Measurements from ENCODE around the gene USP43. TPM values are rescaled to one million over a fixed set of nuclear protein-coding genes. Genes with fewer than 3 reads are reported as not detected.

USP43 gene
- total RNA-seq, 4 donors from 2014 or later = 3.0 to 5.1 (median 3.9) TPM

GRCh38 chr17:9645851-9646545, 681 bp downstream of the USP43 start:
- Histone ChIP-seq H3K27me3 (no peaks in the 10 kb centered on the region), H3K36me3 (no peaks in the 10 kb centered on the region), H3K27ac (peak overlapping the region; percentile 1 to 87 (median 60)), H3K4me3 (replicated peaks in 1 of 3) (peak overlapping the region; percentile 40 to 68 (median 61)), H3K9me3 (no peaks in the 10 kb centered on the region), H3K4me1 (peaks cover 0 to 3% of the 10 kb centered on the region in 2 donors)
- TF ChIP-seq CTCF (IDR thresholded peaks at IDR 0.05) (peak in 3 of 6 experiments; percentile 8 to 26 (median 15)), POLR2A (IDR thresholded peaks at IDR 0.05) (no peak)
- intact Hi-C loops (cut with DNase I) = no loop called here
- DNase-seq = peak; percentile 78
- WGBS, 2 donors = 1 to 2% methylated on average over 27 to 29 of the region's 51 CpGs

- Histone ChIP-seq H3K36me3 (no peaks in the 10 kb centered on the region), H3K27me3 (no peaks in the 10 kb centered on the region), H3K27ac (peak overlapping the region in 2 of 3 donors; percentile 60 to 87), H3K4me3 (replicated peaks in 1 of 3) (peak overlapping the region in 2 of 3 donors; percentile 61 to 68), H3K4me1 (peaks cover 0 to 3% of the 10 kb centered on the region in 2 donors), H3K9me3 (no peaks in the 10 kb centered on the region)
- WGBS, 2 donors = 33 to 40% methylated on average over 8 of the region's 8 CpGs
- intact Hi-C loops (cut with DNase I) = no loop called here
- DNase-seq = no peak
- no peak for TF ChIP-seq CTCF (IDR thresholded peaks at IDR 0.05)
- TF ChIP-seq POLR2A (IDR thresholded peaks at IDR 0.05) = no peak
Observed at GRCh38 chr17:9646546-9646885, 1.2 kb downstream of the USP43 start.

GRCh38 chr17:9647014-9647413, 1.7 kb downstream of the USP43 start:
- 8 to 9% methylated on average over 4 of the region's 4 CpGs for WGBS, 2 donors
- H3K27me3 ChIP-seq = no peaks in the 10 kb centered on the region

GRCh38 chr17:9648521-9649110, 3.3 kb downstream of the USP43 start:
- intact Hi-C loops (cut with DNase I) = no loop called here
- H3K27ac ChIP-seq = no peak overlapping the region
- peaks cover 0 to 3% of the 10 kb centered on the region in 2 donors for H3K4me1 ChIP-seq
- no peak for DNase-seq
- no peaks in the 10 kb centered on the region for H3K27me3 ChIP-seq
- TF ChIP-seq CTCF (IDR thresholded peaks at IDR 0.05) = no peak
- no peak for TF ChIP-seq POLR2A (IDR thresholded peaks at IDR 0.05)
- H3K36me3 ChIP-seq = no peaks in the 10 kb centered on the region
- H3K9me3 ChIP-seq = no peaks in the 10 kb centered on the region
- H3K4me3 ChIP-seq (replicated peaks in 1 of 3) = no peak overlapping the region
- WGBS, 2 donors = 70 to 71% methylated on average over 3 of the region's 3 CpGs

More at GRCh38 chr17:9647014-9647413, 1.7 kb downstream of the USP43 start:
- peak; percentile 30 to 34 for DNase-seq
- Histone ChIP-seq H3K4me1 (peaks cover 0 to 3% of the 10 kb centered on the region in 2 donors), H3K4me3 (replicated peaks in 1 of 3) (no peak overlapping the region), H3K36me3 (no peaks in the 10 kb centered on the region), H3K27ac (peak overlapping the region in 1 of 3 donors; percentile 87), H3K9me3 (no peaks in the 10 kb centered on the region)
- intact Hi-C loops (cut with DNase I) = no loop called here
- no peak for TF ChIP-seq CTCF (IDR thresholded peaks at IDR 0.05)
- no peak for TF ChIP-seq POLR2A (IDR thresholded peaks at IDR 0.05)

- H3K4me3 ChIP-seq (replicated peaks in 1 of 3) = no peak overlapping the region
- H3K9me3 ChIP-seq = no peaks in the 10 kb centered on the region
- WGBS, 2 donors = 66 to 71% methylated on average over 4 of the region's 4 CpGs
- no peaks in the 10 kb centered on the region for H3K4me1 ChIP-seq
- no peak overlapping the region for H3K27ac ChIP-seq
- no peak for DNase-seq
- no peaks in the 10 kb centered on the region for H3K36me3 ChIP-seq
- intact Hi-C loops (cut with DNase I) = no loop called here
- no peak for TF ChIP-seq CTCF (IDR thresholded peaks at IDR 0.05)
- H3K27me3 ChIP-seq = no peaks in the 10 kb centered on the region
Observed at GRCh38 chr17:9658593-9659211, 13.4 kb downstream of the USP43 start.

Data from thyroid gland (tissue), 4 donors.